HG02973 (cell line): ENCODE results near the gene RTTN.
"Not testable (repeated sequence)": the region's sequence is repeated elsewhere in the genome, so short reads cannot be mapped to it uniquely, and the experiment has no call there.

ENCODE experiments used
- ATAC-seq: cut with Tn5 transposase; IDR thresholded peaks from one replicate; pipeline ENCODE4 v1.9.1; 2021; ENCODE audit warnings: moderate library complexity; ENCODE audit not compliant: unreplicated experiment

Gene RTTN

GRCh38 chr18:70156886-70157285 is 48.6 kb downstream of the RTTN start:
- no peak for ATAC-seq

GRCh38 chr18:70154591-70155194 is 50.8 kb downstream of the RTTN start:
- no peak for ATAC-seq

GRCh38 chr18:70151614-70152013 is 53.9 kb downstream of the RTTN start:
- ATAC-seq = no peak

- ATAC-seq = no peak
Observed at GRCh38 chr18:70149616-70150301, 55.7 kb downstream of the RTTN start.

GRCh38 chr18:70149156-70149555 is 56.3 kb downstream of the RTTN start:
- no peak for ATAC-seq

GRCh38 chr18:70148039-70148938 is 57.2 kb downstream of the RTTN start:
- ATAC-seq = no peak

GRCh38 chr18:70146174-70146573 is 59.3 kb downstream of the RTTN start:
- ATAC-seq = no peak

- ATAC-seq = no peak
Observed at GRCh38 chr18:70142001-70142400, 63.5 kb downstream of the RTTN start.

GRCh38 chr18:70139138-70139537 is 66.3 kb downstream of the RTTN start:
- no peak for ATAC-seq

GRCh38 chr18:70135604-70136003 is 69.9 kb downstream of the RTTN start:
- ATAC-seq = no peak

- ATAC-seq = no peak
Observed at GRCh38 chr18:70132999-70133398, 72.5 kb downstream of the RTTN start.

- no peak for ATAC-seq
Observed at GRCh38 chr18:70128271-70128670, 77.2 kb downstream of the RTTN start.

- no peak for ATAC-seq
Observed at GRCh38 chr18:70127359-70127758, 78.1 kb downstream of the RTTN start.

GRCh38 chr18:70126832-70127231 is 78.7 kb downstream of the RTTN start:
- ATAC-seq = no peak

- no peak for ATAC-seq
Observed at GRCh38 chr18:70124139-70124538, 81.3 kb downstream of the RTTN start.

- no peak for ATAC-seq
Observed at GRCh38 chr18:70121842-70122241, 83.6 kb downstream of the RTTN start.

- no peak for ATAC-seq
Observed at GRCh38 chr18:70116949-70117348, 88.5 kb downstream of the RTTN start.

- no peak for ATAC-seq
Observed at GRCh38 chr18:70113511-70113910, 92.0 kb downstream of the RTTN start.

GRCh38 chr18:70110678-70111077 is 94.8 kb downstream of the RTTN start:
- ATAC-seq = no peak

GRCh38 chr18:70107091-70107490 is 98.4 kb downstream of the RTTN start:
- ATAC-seq = no peak

- not testable (repeated sequence) for ATAC-seq
Observed at GRCh38 chr18:70102854-70103253, 102.6 kb downstream of the RTTN start.

- no peak for ATAC-seq
Observed at GRCh38 chr18:70089858-70090257, 115.6 kb downstream of the RTTN start.
